Activated T-helper 2 cell treated with anti-CD3 and anti-CD28 coated beads, Interferon-gamma antibody, Interleukin-2, Interleukin-4, amounts not matched to agents 10 μg/mL and 5 μg/mL and 100 μg/mL, durations not matched to agents 14 hours and 24 hours and 36 hours (primary cell): Measurements from ENCODE around the gene HNRNPL. TPM values are rescaled to one million over a fixed set of nuclear protein-coding genes. Genes with fewer than 3 reads are reported as not detected.
"Not testable (repeated sequence)": the region's sequence is repeated elsewhere in the genome, so short reads cannot be mapped to it uniquely, and the experiment has no call there.

Source experiments
- DNase-seq: peaks from one replicate; pipeline ENCODE4 v3.0.0; 2021; ENCODE audit warnings: low spot score
- H3K27ac Mint-ChIP-seq: one replicate; pipeline ENCODE4 v1.8.0; 2021; ENCODE audit warnings: mixed read lengths
- H3K27me3 Mint-ChIP-seq: one replicate; pipeline ENCODE4 v1.8.0; 2021; ENCODE audit warnings: low read depth, mixed read lengths
- H3K36me3 Mint-ChIP-seq: one replicate; pipeline ENCODE4 v1.8.0; 2021; ENCODE audit warnings: low read depth, mixed read lengths
- H3K4me1 Mint-ChIP-seq: one replicate; pipeline ENCODE4 v1.8.0; 2021; ENCODE audit warnings: low read depth, mixed read lengths
- H3K4me3 Mint-ChIP-seq: one replicate; pipeline ENCODE4 v1.8.0; 2021; ENCODE audit warnings: low read depth, mild to moderate bottlenecking, moderate library complexity, mixed read lengths
- H3K9me3 Mint-ChIP-seq: one replicate; pipeline ENCODE4 v1.8.0; 2021; ENCODE audit warnings: mixed read lengths
- intact Hi-C: fragments of 100-400 bp; cut with micrococcal nuclease; formaldehyde crosslinking; loops from one replicate; pipeline ENCODE4 v1.15.1; 2023
- total RNA-seq: library from RNA; stranded (reverse); gene quantifications from 2 replicates; pipeline ENCODE4 v1.2.3, GENCODE V29; 2022

The HNRNPL gene
- total RNA-seq, 1 donor from 2014 or later = 708 TPM

GRCh38 chr19:38880076-38880881 is 30.5 kb upstream of the HNRNPL start:
- peaks cover 19% of the 10 kb centered on the region for H3K4me1 Mint-ChIP-seq
- peak overlapping the region; percentile 26 for H3K4me3 Mint-ChIP-seq
- intact Hi-C loops = no loop called here
- peaks cover 19% of the 10 kb centered on the region for H3K36me3 Mint-ChIP-seq
- no peak for DNase-seq
- no peaks in the 10 kb centered on the region for H3K27me3 Mint-ChIP-seq
- no peak overlapping the region for H3K27ac Mint-ChIP-seq
- no peaks in the 10 kb centered on the region for H3K9me3 Mint-ChIP-seq

GRCh38 chr19:38879400-38879751 is 29.6 kb upstream of the HNRNPL start:
- H3K4me3 Mint-ChIP-seq = no peak overlapping the region
- peaks cover 19% of the 10 kb centered on the region for H3K4me1 Mint-ChIP-seq
- H3K27me3 Mint-ChIP-seq = no peaks in the 10 kb centered on the region
- H3K36me3 Mint-ChIP-seq = peaks cover 19% of the 10 kb centered on the region
- no peaks in the 10 kb centered on the region for H3K9me3 Mint-ChIP-seq
- no peak for DNase-seq
- peak overlapping the region; percentile 95 for H3K27ac Mint-ChIP-seq
- intact Hi-C loops = no loop called here

GRCh38 chr19:38878575-38879399 is 29.0 kb upstream of the HNRNPL start:
- H3K27ac Mint-ChIP-seq = peak overlapping the region; percentile 95
- intact Hi-C loops = no loop called here
- H3K27me3 Mint-ChIP-seq = no peaks in the 10 kb centered on the region
- H3K4me1 Mint-ChIP-seq = peaks cover 19% of the 10 kb centered on the region
- H3K36me3 Mint-ChIP-seq = peaks cover 19% of the 10 kb centered on the region
- H3K9me3 Mint-ChIP-seq = no peaks in the 10 kb centered on the region
- DNase-seq = no peak
- H3K4me3 Mint-ChIP-seq = peak overlapping the region; percentile 91

- H3K9me3 Mint-ChIP-seq = no peaks in the 10 kb centered on the region
- peaks cover 21% of the 10 kb centered on the region for H3K4me1 Mint-ChIP-seq
- peak; percentile 62 for DNase-seq
- peaks cover 23% of the 10 kb centered on the region for H3K36me3 Mint-ChIP-seq
- H3K27me3 Mint-ChIP-seq = no peaks in the 10 kb centered on the region
- H3K27ac Mint-ChIP-seq = peak within 1 kb of the TSS; percentile 95
- intact Hi-C loops = no loop called here
- H3K4me3 Mint-ChIP-seq = peak within 1 kb of the TSS; percentile 91
These were observed 28.2 kb upstream of the HNRNPL start, which contains the start of gene RINL for GRCh38 chr19:38877781-38878574. Gene RINL, minus strand, starts transcription at chr19:38878275. Its CDS starts 1,533 bp downstream, at chr19:38876742.

GRCh38 chr19:38875656-38876395 is 26.0 kb upstream of the HNRNPL start:
- no peaks in the 10 kb centered on the region for H3K27me3 Mint-ChIP-seq
- H3K4me3 Mint-ChIP-seq = peak overlapping the region; percentile 63
- peaks cover 30% of the 10 kb centered on the region for H3K36me3 Mint-ChIP-seq
- intact Hi-C loops = no loop called here
- no peak overlapping the region for H3K27ac Mint-ChIP-seq
- H3K4me1 Mint-ChIP-seq = peaks cover 22% of the 10 kb centered on the region
- no peaks in the 10 kb centered on the region for H3K9me3 Mint-ChIP-seq
- no peak for DNase-seq

GRCh38 chr19:38873400-38873799 is 23.6 kb upstream of the HNRNPL start:
- H3K9me3 Mint-ChIP-seq, H3K27me3 Mint-ChIP-seq, DNase-seq, intact Hi-C loops, H3K4me3 Mint-ChIP-seq: not testable (repeated sequence)
- peak overlapping the region; percentile 18 for H3K27ac Mint-ChIP-seq
- H3K36me3 Mint-ChIP-seq = peaks cover 51% of the 10 kb centered on the region
- peaks cover 35% of the 10 kb centered on the region for H3K4me1 Mint-ChIP-seq

GRCh38 chr19:38870612-38871011 is 20.8 kb upstream of the HNRNPL start:
- Mint-ChIP-seq H3K27ac (peak overlapping the region; percentile 71), H3K36me3 (peaks cover 49% of the 10 kb centered on the region), H3K9me3 (no peaks in the 10 kb centered on the region), H3K4me1 (peaks cover 25% of the 10 kb centered on the region), H3K27me3 (no peaks in the 10 kb centered on the region), H3K4me3 (peak overlapping the region; percentile 67)
- intact Hi-C loops = no loop called here
- DNase-seq = no peak

- no peaks in the 10 kb centered on the region for H3K27me3 Mint-ChIP-seq
- H3K4me1 Mint-ChIP-seq = peaks cover 28% of the 10 kb centered on the region
- peak overlapping the region; percentile 83 for H3K4me3 Mint-ChIP-seq
- no peaks in the 10 kb centered on the region for H3K9me3 Mint-ChIP-seq
- DNase-seq = peak; percentile 91
- peak overlapping the region; percentile 82 for H3K27ac Mint-ChIP-seq
- intact Hi-C loops = loop anchor here (2.0 kb wide), 1 partner anchor 17 kb away; no protein-coding TSS in a partner anchor
- peaks cover 52% of the 10 kb centered on the region for H3K36me3 Mint-ChIP-seq
These were observed 20.2 kb upstream of the HNRNPL start for GRCh38 chr19:38869836-38870607.

GRCh38 chr19:38869160-38869835 is 19.5 kb upstream of the HNRNPL start:
- intact Hi-C loops = loop anchor here (2.0 kb wide), 1 partner anchor 16 kb away; no protein-coding TSS in a partner anchor
- Mint-ChIP-seq H3K36me3 (peaks cover 55% of the 10 kb centered on the region), H3K27ac (peak overlapping the region; percentile 82), H3K4me3 (peak overlapping the region; percentile 83), H3K4me1 (peaks cover 35% of the 10 kb centered on the region), H3K27me3 (no peaks in the 10 kb centered on the region), H3K9me3 (no peaks in the 10 kb centered on the region)
- DNase-seq = no peak

- Mint-ChIP-seq H3K4me1 (peaks cover 36% of the 10 kb centered on the region), H3K27me3 (no peaks in the 10 kb centered on the region), H3K36me3 (peaks cover 55% of the 10 kb centered on the region), H3K9me3 (no peaks in the 10 kb centered on the region), H3K27ac (peak overlapping the region; percentile 33), H3K4me3 (peak overlapping the region; percentile 83)
- intact Hi-C loops = loop anchor here (2.0 kb wide), 1 partner anchor 16 kb away; no protein-coding TSS in a partner anchor
- DNase-seq = no peak
These were observed 18.8 kb upstream of the HNRNPL start for GRCh38 chr19:38868551-38868950.

GRCh38 chr19:38867171-38867780 is 17.5 kb upstream of the HNRNPL start:
- DNase-seq = no peak
- H3K4me1 Mint-ChIP-seq = peaks cover 35% of the 10 kb centered on the region
- H3K27me3 Mint-ChIP-seq = no peaks in the 10 kb centered on the region
- intact Hi-C loops = no loop called here
- H3K27ac Mint-ChIP-seq = no peak overlapping the region
- H3K9me3 Mint-ChIP-seq = no peaks in the 10 kb centered on the region
- H3K36me3 Mint-ChIP-seq = peaks cover 49% of the 10 kb centered on the region
- H3K4me3 Mint-ChIP-seq = no peak overlapping the region
